K562 (cell line): ENCODE results near the gene HSDL2. TPM values are rescaled to one million over a fixed set of nuclear protein-coding genes. Genes with fewer than 3 reads are reported as not detected.

ENCODE experiments used
- ATAC-seq: fragments of 200-7000 bp; cut with Tn5 transposase; 3 replicates; pipeline ENCODE4 v1.9.1; 2020; ENCODE audit warnings: moderate library complexity
- BruUV-seq: library from RNA; stranded (reverse); fragments of 400-500 nt; replicated peaks from 2 replicates; lab custom pipeline; 2021; lab: Mats Ljungman, UMichigan
- CTCF ChIA-PET: fragments of 300-600 bp; formaldehyde crosslinking; extraction: SDS; loops from one replicate; lab custom pipeline; 2021; ENCODE audit warnings: low intra/inter-chr PET ratio; lab: Yijun Ruan, JAX
- POLR2A ChIA-PET: fragments of 300-600, 350-650 bp; sonication (Branson Sonifier 250); formaldehyde crosslinking; extraction: SDS; loops from one replicate; lab custom pipeline; 2021; ENCODE audit warnings: antibody characterized with exemption, inconsistent platforms; lab: Yijun Ruan, JAX
- DNase-seq, 4 experiments: peaks; one replicate each; pipeline versions ENCODE4 v3.0.0 to v3.0.0-alpha.2; 2011 to 2018; ENCODE audit warnings: low spot score in 3 of 4, mixed read lengths in 3 of 4; ENCODE audit errors: extremely low read depth in 1 of 4
- FAIRE-seq: peaks from 2 replicates; lab custom pipeline; 2011; peaks lifted over from hg19 to GRCh38; lab: Jason Lieb, UNC
- H2AFZ ChIP-seq: 2 replicates; pipeline ENCODE4 v1.6.0; 2011; ENCODE audit warnings: low read depth, low read length, control low read depth, inconsistent platforms
- H3K27ac ChIP-seq: fragments of 200-600 bp; 3 replicates; pipeline ENCODE4 v1.8.0; 2011; ENCODE audit warnings: low read depth, mild to moderate bottlenecking, control low read depth, inconsistent platforms, low read length, moderate library complexity, mixed read lengths; ENCODE audit errors: extremely low read depth
- H3K27me3 ChIP-seq, 2 experiments: fragments of 300-600 bp in 1 of 2; 2 replicates in 1 of 2; 3 replicates in 1 of 2; pipeline versions ENCODE4 v1.6.0 to v1.8.0; 2011; ENCODE audit warnings: inconsistent platforms in 2 of 2, low read length in 2 of 2, mild to moderate bottlenecking in 1 of 2, mixed read lengths in 1 of 2, moderate library complexity in 1 of 2; ENCODE audit not compliant: control insufficient read depth in 2 of 2, insufficient read depth in 2 of 2
- H3K36me3 ChIP-seq: fragments of 300-600 bp; 3 replicates; pipeline ENCODE4 v1.8.0; 2011; ENCODE audit warnings: mild to moderate bottlenecking, low read length, inconsistent platforms; ENCODE audit not compliant: control insufficient read depth, insufficient read depth
- H3K4me1 ChIP-seq, 2 experiments: fragments of 200-600 bp in 1 of 2; replicated peaks in 1 of 2; 2 replicates in 1 of 2; 3 replicates in 1 of 2; pipeline versions ENCODE4 v1.5.1 to v1.8.0; 2011; ENCODE audit warnings: inconsistent platforms in 2 of 2, low read length in 2 of 2, mild to moderate bottlenecking in 1 of 2, mixed read lengths in 1 of 2, moderate library complexity in 1 of 2; ENCODE audit not compliant: control insufficient read depth in 2 of 2, insufficient read depth in 2 of 2
- H3K4me2 ChIP-seq: 2 replicates; pipeline ENCODE4 v1.6.1; 2011; ENCODE audit warnings: low read length, control low read depth, inconsistent platforms, mixed read lengths; ENCODE audit not compliant: insufficient read depth
- H3K4me3 ChIP-seq: fragments of 200-600 bp; sonication (generic), shearing (Covaris generic); 2 replicates; pipeline ENCODE4 v1.5.1; 2016; ENCODE audit warnings: control low read depth, inconsistent platforms
- H3K79me2 ChIP-seq: fragments of 200-600 bp; 3 replicates; pipeline ENCODE4 v1.8.0; 2011; ENCODE audit warnings: low read length, inconsistent platforms; ENCODE audit not compliant: control insufficient read depth, insufficient read depth
- H3K9ac ChIP-seq, 2 experiments: 2 replicates each; pipeline versions ENCODE4 v1.6.0 to v1.6.1; 2011; ENCODE audit warnings: low read depth in 2 of 2, low read length in 2 of 2, control low read depth in 1 of 2, inconsistent platforms in 1 of 2, mild to moderate bottlenecking in 1 of 2, mixed read lengths in 1 of 2; ENCODE audit not compliant: insufficient read depth in 1 of 2
- H3K9me1 ChIP-seq: one replicate; pipeline ENCODE4 v1.6.0; 2011; ENCODE audit warnings: inconsistent platforms, mild to moderate bottlenecking, low read length, moderate library complexity; ENCODE audit not compliant: control insufficient read depth, insufficient read depth
- H3K9me3 ChIP-seq: replicated peaks from 2 replicates; pipeline ENCODE4 v1.5.1; 2011; ENCODE audit warnings: low read depth, low read length, inconsistent platforms; ENCODE audit not compliant: control insufficient read depth, insufficient read depth
- H4K20me1 ChIP-seq: replicated peaks from 2 replicates; pipeline ENCODE4 v1.6.1; 2011; ENCODE audit warnings: low read length, inconsistent platforms, mixed read lengths; ENCODE audit not compliant: control insufficient read depth, insufficient read depth
- BACH1 ChIP-seq: fragments of 200-800 bp; sonication (Bioruptor generic); IDR thresholded peaks from 2 replicates; pipeline ENCODE4 v1.6.1; 2016; ENCODE audit warnings: missing genetic modification characterization, missing compliant biosample characterization
- BRD4 ChIP-seq: fragments of 200-600 bp; sonication (generic); IDR thresholded peaks from 2 replicates; pipeline ENCODE4 v1.6.1; 2017; ENCODE audit warnings: inconsistent platforms
- ELF1 ChIP-seq: fragments of 200-800 bp; sonication (Bioruptor generic); IDR thresholded peaks from 2 replicates; pipeline ENCODE4 v1.6.1; 2016; ENCODE audit warnings: missing genetic modification characterization, missing compliant biosample characterization
- KDM2B ChIP-seq: fragments of 250-450 bp; sonication (Bioruptor Pico); IDR thresholded peaks from 2 replicates; pipeline ENCODE4 v1.8.0; 2021; ENCODE audit warnings: mild to moderate bottlenecking, moderate library complexity
- KLF13 ChIP-seq: fragments of 450-650 bp; IDR thresholded peaks from 2 replicates; pipeline ENCODE4 v1.6.1; 2016; ENCODE audit warnings: missing genetic modification characterization, low read depth, mild to moderate bottlenecking, missing compliant biosample characterization, moderate library complexity, borderline replicate concordance
- NONO ChIP-seq, 2 experiments: fragments of 200-400 bp in 1 of 2; fragments of 450-650 bp in 1 of 2; formaldehyde crosslinking in 1 of 2; IDR thresholded peaks; 2 replicates each; pipeline ENCODE4 v1.6.1; 2017; ENCODE audit warnings: low read depth in 2 of 2, mild to moderate bottlenecking in 2 of 2, moderate library complexity in 2 of 2, low read length in 1 of 2
- ZNF232 ChIP-seq: sonication (generic); formaldehyde crosslinking; IDR thresholded peaks from 2 replicates; pipeline ENCODE4 v1.8.0; 2022; ENCODE audit warnings: mild to moderate bottlenecking, missing genetic modification reagents
- WGBS: fragments of 100-300 bp; shearing (Covaris generic); methylation state at CpG from one replicate; pipeline ENCODE4 v1.1.6; 2016; ENCODE audit warnings: low coverage, mixed read lengths; ENCODE audit not compliant: insufficient coverage; ENCODE audit errors: missing lambda C conversion rate; 5-methylcytosine and 5-hydroxymethylcytosine counted together
- in situ Hi-C: fragments of 300-500 bp; cut with MboI; formaldehyde crosslinking; loops from 4 replicates; pipeline ENCODE4 v1.15.0; 2018; ENCODE audit warnings: inconsistent platforms, mixed read lengths
- intact Hi-C: fragments of 100-400 bp; cut with micrococcal nuclease; formaldehyde crosslinking; loops from 2 replicates; pipeline ENCODE4 v1.14.2; 2022
- polyA plus RNA-seq, 8 experiments: library from polyadenylated mRNA; depleted of rRNA in 4 of 8; stranded (reverse) in 5 of 8; unstranded in 3 of 8; fragments of >200 nt; fragmentation: Nextera tagmentation in 2 of 8; fragmentation: Illumina TruSeq in 1 of 8; extraction: Ambion mirVana in 2 of 8; extraction: Trizol in 1 of 8; gene quantifications; 2 replicates each; pipeline versions ENCODE4 v1.2.1 to v1.2.3, GENCODE V29; 2011 to 2014; ENCODE audit warnings: inconsistent platforms in 1 of 8, missing spikeins in 1 of 8
- total RNA-seq, 7 experiments: library from RNA; depleted of rRNA in 6 of 7; stranded (reverse); fragments of >200 nt in 6 of 7; fragmentation: Illumina TruSeq in 2 of 7; extraction: Trizol in 2 of 7; gene quantifications; 2 replicates each; pipeline versions ENCODE4 v1.2.1 to v1.2.3, GENCODE V29; 2011 to 2021; ENCODE audit warnings: low replicate concordance in 1 of 7
- TF ChIP-seq, protein P1 (sequence below): fragments of 250-450 bp; sonication (Bioruptor Pico); IDR thresholded peaks from 2 replicates; pipeline ENCODE4 v1.4.0; 2020; ENCODE audit warnings: mild to moderate bottlenecking, moderate library complexity

The HSDL2 gene
- total and polyA plus RNA-seq, 9 of the 15 experiments (the other 6 are each of a cell fraction or from before 2014, with no cell fraction given): 22.8 to 74.1 (median 35.6) TPM

DNA sequence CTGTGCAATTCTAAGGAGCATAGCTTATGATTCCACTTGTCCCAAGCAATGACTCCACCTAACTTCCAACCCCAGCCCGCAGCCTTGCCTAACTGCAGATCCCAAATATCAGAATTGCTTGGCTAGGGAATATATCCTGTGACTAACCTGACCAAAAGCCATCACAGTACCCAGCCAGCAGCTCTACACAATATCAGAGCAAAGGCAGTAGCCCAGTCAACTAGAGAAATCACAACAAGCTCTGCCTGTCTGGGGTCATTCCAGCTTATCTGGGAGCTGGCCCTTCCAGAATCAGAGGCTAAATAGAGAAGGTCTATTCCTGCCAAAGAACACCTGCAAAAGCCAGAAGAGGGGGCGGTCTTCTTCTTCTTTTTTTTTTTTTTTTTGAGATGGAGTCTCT, 97.4 kb downstream of the HSDL2 start:
- Histone ChIP-seq H3K27ac (no peak overlapping the region), H3K9ac (no peak overlapping the region), H3K27me3 (no peaks in the 10 kb centered on the region), H4K20me1 (no peaks in the 10 kb centered on the region), H3K36me3 (no peaks in the 10 kb centered on the region; the same call in 2 of the 3 replicates), H3K79me2 (no peaks in the 10 kb centered on the region), H3K4me2 (no peak overlapping the region), H3K9me3 (no peaks in the 10 kb centered on the region), H3K4me3 (no peak overlapping the region), H2AFZ (no peak overlapping the region), H3K4me1 (no peaks in the 10 kb centered on the region), H3K9me1 (no peaks in the 10 kb centered on the region)
- TF ChIP-seq ZNF232 (CRISPR knock-in tag) (no peak), BRD4 (no peak), NONO (IDR thresholded peaks at IDR 0.05; ENCODE audit: low read depth in 2 of 2, low read length in 1 of 2) (no peak), KDM2B (CRISPR knock-in tag) (no peak), BACH1 (tag) (no peak), ELF1 (no peak), KLF13 (no peak)
- TF ChIP-seq, protein P1, sequence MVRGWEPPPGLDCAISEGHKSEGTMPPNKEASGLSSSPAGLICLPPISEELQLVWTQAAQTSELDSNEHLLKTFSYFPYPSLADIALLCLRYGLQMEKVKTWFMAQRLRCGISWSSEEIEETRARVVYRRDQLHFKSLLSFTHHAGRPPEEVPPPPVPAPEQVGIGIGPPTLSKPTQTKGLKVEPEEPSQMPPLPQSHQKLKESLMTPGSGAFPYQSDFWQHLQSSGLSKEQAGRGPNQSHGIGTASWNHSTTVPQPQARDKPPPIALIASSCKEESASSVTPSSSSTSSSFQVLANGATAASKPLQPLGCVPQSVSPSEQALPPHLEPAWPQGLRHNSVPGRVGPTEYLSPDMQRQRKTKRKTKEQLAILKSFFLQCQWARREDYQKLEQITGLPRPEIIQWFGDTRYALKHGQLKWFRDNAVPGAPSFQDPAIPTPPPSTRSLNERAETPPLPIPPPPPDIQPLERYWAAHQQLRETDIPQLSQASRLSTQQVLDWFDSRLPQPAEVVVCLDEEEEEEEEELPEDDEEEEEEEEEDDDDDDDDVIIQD (CRISPR knock-in tag): no peak
- DNase-seq (no peak), ATAC-seq (no peak), FAIRE-seq (no peak)
- intact Hi-C loops (no loop called here), in situ Hi-C loops (no loop called here)
- CTCF ChIA-PET: no interaction called here
- WGBS: 91% methylated on average over 1 of the region's 2 CpGs
- POLR2A ChIA-PET: interaction anchor here (2.1 kb wide), 1 partner anchor 9 kb away, joined by 27 read pairs; the partner anchor contains the start of gene KIAA1958
- no TSS peak for BruUV-seq
